AG09309 (cell line): ENCODE data around the gene PLEKHJ1.

Experiments used
- DNase-seq: peaks from one replicate; pipeline ENCODE4 v3.0.0-alpha.2; 2010; ENCODE audit warnings: low read depth
- H3K4me3 ChIP-seq: 2 replicates; pipeline ENCODE4 v1.5.1; 2011; ENCODE audit warnings: mild to moderate bottlenecking, low read depth, low read length, moderate library complexity; ENCODE audit not compliant: control insufficient read depth
- TF ChIP-seq, protein P1 (sequence below): IDR thresholded peaks from 2 replicates; pipeline ENCODE4 v1.5.1; 2011; ENCODE audit warnings: mild to moderate bottlenecking, low read depth, low read length, inconsistent platforms; ENCODE audit not compliant: insufficient read depth, control insufficient read depth; ENCODE audit errors: missing control alignments

PLEKHJ1 gene

DNA sequence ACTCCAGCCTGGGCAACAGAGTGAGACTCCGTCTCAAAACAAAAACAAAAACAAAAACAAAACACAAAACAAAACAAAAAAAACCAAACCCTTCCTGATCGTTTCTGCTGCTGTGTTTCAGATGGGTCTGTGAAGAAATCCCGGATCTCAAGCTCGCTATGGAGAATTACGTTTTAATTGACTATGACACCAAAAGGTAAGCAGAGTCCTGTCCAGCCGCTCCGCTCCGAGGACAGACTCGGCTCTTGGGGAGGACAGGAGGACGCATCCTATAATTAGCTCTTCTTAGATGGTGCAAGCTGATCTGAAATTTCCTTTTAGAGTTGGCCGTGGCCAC lies 50.4 kb downstream of the PLEKHJ1 start:
- no peak overlapping the region; the same call in 1 of the 2 replicates for H3K4me3 ChIP-seq
- TF ChIP-seq, protein P1, sequence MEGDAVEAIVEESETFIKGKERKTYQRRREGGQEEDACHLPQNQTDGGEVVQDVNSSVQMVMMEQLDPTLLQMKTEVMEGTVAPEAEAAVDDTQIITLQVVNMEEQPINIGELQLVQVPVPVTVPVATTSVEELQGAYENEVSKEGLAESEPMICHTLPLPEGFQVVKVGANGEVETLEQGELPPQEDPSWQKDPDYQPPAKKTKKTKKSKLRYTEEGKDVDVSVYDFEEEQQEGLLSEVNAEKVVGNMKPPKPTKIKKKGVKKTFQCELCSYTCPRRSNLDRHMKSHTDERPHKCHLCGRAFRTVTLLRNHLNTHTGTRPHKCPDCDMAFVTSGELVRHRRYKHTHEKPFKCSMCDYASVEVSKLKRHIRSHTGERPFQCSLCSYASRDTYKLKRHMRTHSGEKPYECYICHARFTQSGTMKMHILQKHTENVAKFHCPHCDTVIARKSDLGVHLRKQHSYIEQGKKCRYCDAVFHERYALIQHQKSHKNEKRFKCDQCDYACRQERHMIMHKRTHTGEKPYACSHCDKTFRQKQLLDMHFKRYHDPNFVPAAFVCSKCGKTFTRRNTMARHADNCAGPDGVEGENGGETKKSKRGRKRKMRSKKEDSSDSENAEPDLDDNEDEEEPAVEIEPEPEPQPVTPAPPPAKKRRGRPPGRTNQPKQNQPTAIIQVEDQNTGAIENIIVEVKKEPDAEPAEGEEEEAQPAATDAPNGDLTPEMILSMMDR, result no peak
- DNase-seq, result no peak

DNA sequence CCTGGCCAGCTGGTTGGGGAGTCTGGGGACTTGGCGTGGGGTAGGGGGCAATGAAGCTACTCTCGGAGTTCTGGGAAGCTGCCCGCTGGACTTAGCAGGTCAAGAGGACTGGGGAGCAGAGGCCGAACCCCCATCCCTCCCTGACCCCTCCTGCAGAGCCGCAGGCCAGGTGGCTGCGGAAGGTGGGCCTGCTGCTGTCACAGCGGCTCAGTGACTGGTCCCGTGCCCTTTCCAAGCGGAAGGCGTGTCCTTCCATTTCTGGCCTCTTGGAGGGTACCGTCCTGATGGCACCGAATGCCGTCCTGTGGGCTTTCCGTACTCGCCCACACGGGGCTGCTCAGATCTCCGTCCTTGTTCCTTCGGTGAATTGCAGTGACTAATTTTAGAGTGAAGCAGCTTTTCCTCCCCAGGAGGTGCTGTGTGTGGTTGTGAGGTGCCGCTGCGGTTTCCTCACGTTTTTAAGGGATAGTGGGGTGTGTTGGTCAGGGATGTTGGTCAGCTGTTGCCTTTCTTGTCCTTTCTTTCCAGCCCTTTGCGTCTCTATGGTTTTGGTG lies 51.6 kb downstream of the PLEKHJ1 start:
- TF ChIP-seq, protein P1, result no peak
- no peak for DNase-seq
- H3K4me3 ChIP-seq, result no peak overlapping the region
